Ectodermal cell (in vitro differentiated cells): ENCODE results near the gene KLHL25.

ENCODE experiments used
- H3K27ac ChIP-seq: 2 replicates; pipeline ENCODE4 v1.7.0; 2013; ENCODE audit warnings: mild to moderate bottlenecking, low read depth, low read length; ENCODE audit not compliant: insufficient read depth, poor library complexity, severe bottlenecking
- H3K27me3 ChIP-seq: 2 replicates; pipeline ENCODE4 v1.7.0; 2013; ENCODE audit warnings: mild to moderate bottlenecking, low read length; ENCODE audit not compliant: insufficient read depth, control insufficient read depth, poor library complexity, severe bottlenecking
- H3K36me3 ChIP-seq: one replicate; pipeline ENCODE4 v1.7.0; 2013; ENCODE audit warnings: low read length; ENCODE audit not compliant: control insufficient read depth, insufficient read depth
- H3K4me1 ChIP-seq: one replicate; pipeline ENCODE4 v1.7.0; 2013; ENCODE audit warnings: low read length; ENCODE audit not compliant: control insufficient read depth, insufficient read depth
- H3K4me3 ChIP-seq: 2 replicates; pipeline ENCODE4 v1.7.0; 2013; ENCODE audit warnings: low read depth, low read length, control low read depth; ENCODE audit not compliant: insufficient read depth
- H3K9me3 ChIP-seq: 2 replicates; pipeline ENCODE4 v1.7.0; 2013; ENCODE audit warnings: mild to moderate bottlenecking, low read length, moderate library complexity; ENCODE audit not compliant: control insufficient read depth
- WGBS, 2 experiments: methylation state at CpG; one replicate each; pipeline ENCODE4 v1.1.7; 2013; ENCODE audit warnings: missing lambda C conversion rate in 2 of 2; 5-methylcytosine and 5-hydroxymethylcytosine counted together

The KLHL25 gene

DNA sequence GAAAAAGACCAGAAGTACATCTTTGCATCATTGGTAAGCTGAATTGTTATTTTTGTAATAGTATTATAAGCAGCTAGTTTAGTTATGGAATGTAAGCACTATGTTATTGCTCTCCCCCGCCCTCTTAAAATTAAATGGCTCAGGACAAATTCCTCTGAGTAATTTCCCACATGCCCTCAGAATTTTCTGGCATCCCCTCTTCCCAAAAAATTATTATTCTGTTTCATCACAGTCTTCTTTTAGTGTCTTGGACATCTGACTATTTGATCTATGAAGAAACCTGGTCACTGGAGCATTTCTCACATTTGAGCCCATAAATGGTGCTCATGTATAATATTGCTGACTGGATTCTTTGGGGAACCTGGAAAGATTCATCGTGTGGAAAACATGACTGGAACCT, 68.3 kb downstream of the KLHL25 start:
- WGBS, 2 experiments: 92 to 100% methylated on average over 1 to 2 of the region's 2 CpGs
- Histone ChIP-seq H3K4me3 (no peak overlapping the region), H3K27ac (no peak overlapping the region), H3K4me1 (no peaks in the 10 kb centered on the region), H3K27me3 (no peaks in the 10 kb centered on the region), H3K9me3 (no peaks in the 10 kb centered on the region), H3K36me3 (peaks cover 41% of the 10 kb centered on the region)

DNA sequence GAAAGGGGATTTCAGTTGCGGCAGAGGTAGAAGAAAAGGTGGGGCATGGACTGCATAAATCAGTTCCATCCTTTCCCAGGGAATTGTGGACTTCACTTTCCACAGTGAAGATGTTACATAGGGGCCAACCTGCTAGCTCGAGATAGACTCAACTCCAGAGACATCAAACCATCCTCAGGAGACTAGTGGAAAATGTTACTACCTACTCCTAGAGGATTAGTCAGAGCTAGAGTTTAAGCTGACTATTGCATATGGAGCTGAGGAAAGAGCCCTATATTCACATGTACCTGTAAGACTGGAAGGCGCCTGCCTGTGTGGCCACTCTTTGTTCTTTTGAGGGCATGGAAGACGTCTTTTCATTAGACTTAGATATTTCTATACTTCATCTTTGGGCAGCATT, 69.2 kb downstream of the KLHL25 start:
- no peak overlapping the region for H3K27ac ChIP-seq
- 96 to 97% methylated on average over 4 of the region's 4 CpGs for WGBS, 2 experiments
- H3K36me3 ChIP-seq: peaks cover 37% of the 10 kb centered on the region
- no peaks in the 10 kb centered on the region for H3K4me1 ChIP-seq
- no peak overlapping the region for H3K4me3 ChIP-seq
- H3K27me3 ChIP-seq: no peaks in the 10 kb centered on the region
- no peaks in the 10 kb centered on the region for H3K9me3 ChIP-seq

DNA sequence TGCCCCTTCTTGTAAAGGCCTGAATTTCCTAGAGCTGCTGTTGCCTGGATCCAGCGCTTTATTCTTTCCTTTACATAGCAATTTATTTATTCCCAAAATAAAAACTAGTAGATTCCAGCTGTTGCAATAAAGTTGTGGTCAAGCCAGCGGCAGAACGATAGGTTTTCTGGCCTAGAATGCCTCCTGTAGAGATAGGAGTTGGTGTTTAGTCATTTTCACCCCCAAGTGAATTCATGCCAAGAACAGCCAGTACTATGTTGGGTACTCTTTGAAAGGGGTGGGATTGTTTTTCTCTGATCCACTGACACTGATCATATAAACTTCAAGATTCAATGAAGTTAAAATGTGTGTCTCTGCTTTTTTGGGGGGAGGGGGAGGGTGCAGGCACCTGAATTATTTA, 69.7 kb downstream of the KLHL25 start:
- Histone ChIP-seq H3K27ac (no peak overlapping the region), H3K36me3 (peaks cover 37% of the 10 kb centered on the region), H3K9me3 (no peaks in the 10 kb centered on the region), H3K4me1 (no peaks in the 10 kb centered on the region), H3K27me3 (no peaks in the 10 kb centered on the region), H3K4me3 (no peak overlapping the region)
- 94 to 95% methylated on average over 3 of the region's 3 CpGs for WGBS, 2 experiments

GRCh38 chr15:85723960-85724945, 70.5 kb downstream of the KLHL25 start:
- peaks cover 38% of the 10 kb centered on the region for H3K36me3 ChIP-seq

GRCh38 chr15:85722374-85723152, 72.2 kb downstream of the KLHL25 start:
- Histone ChIP-seq H3K36me3 (peaks cover 43% of the 10 kb centered on the region), H3K9me3 (no peaks in the 10 kb centered on the region), H3K27me3 (no peaks in the 10 kb centered on the region), H3K27ac (no peak overlapping the region), H3K4me3 (no peak overlapping the region), H3K4me1 (no peaks in the 10 kb centered on the region)
- WGBS, 2 experiments: 88 to 90% methylated on average over 1 of the region's 1 CpG

More at GRCh38 chr15:85723960-85724945, 70.5 kb downstream of the KLHL25 start:
- Histone ChIP-seq H3K4me1 (no peaks in the 10 kb centered on the region), H3K4me3 (no peak overlapping the region), H3K9me3 (no peaks in the 10 kb centered on the region), H3K27ac (no peak overlapping the region), H3K27me3 (no peaks in the 10 kb centered on the region)
- WGBS, 2 experiments: 73 to 84% methylated on average over 9 to 10 of the region's 10 CpGs

DNA sequence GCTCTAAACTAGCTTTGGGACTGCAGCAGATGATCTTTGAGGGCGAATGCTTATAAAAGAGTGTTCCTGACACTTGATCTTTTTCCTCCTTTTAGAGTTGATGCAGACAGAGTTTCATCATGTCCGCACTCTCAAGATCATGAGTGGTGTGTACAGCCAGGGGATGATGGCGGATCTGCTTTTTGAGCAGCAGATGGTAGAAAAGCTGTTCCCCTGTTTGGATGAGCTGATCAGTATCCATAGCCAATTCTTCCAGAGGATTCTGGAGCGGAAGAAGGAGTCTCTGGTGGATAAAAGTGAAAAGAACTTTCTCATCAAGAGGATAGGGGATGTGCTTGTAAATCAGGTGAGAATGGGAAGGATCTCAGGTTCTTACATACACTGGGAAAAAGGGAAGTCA, 75.7 kb downstream of the KLHL25 start:
- no peak overlapping the region for H3K27ac ChIP-seq
- H3K9me3 ChIP-seq: no peaks in the 10 kb centered on the region
- peaks cover 5% of the 10 kb centered on the region for H3K4me1 ChIP-seq
- 92 to 93% methylated on average over 4 of the region's 4 CpGs for whole genome bisulfite sequencing, 2 experiments
- no peaks in the 10 kb centered on the region for H3K27me3 ChIP-seq
- H3K4me3 ChIP-seq: no peak overlapping the region
- peaks cover 36% of the 10 kb centered on the region for H3K36me3 ChIP-seq

- H3K4me3 ChIP-seq: no peak overlapping the region
- WGBS, 2 experiments: 94 to 96% methylated on average over 12 of the region's 12 CpGs
- peaks cover 35% of the 10 kb centered on the region for H3K36me3 ChIP-seq
These were observed 76.3 kb downstream of the KLHL25 start for GRCh38 chr15:85718271-85718971.

GRCh38 chr15:85717212-85717611, 77.5 kb downstream of the KLHL25 start:
- 93 to 99% methylated on average over 2 of the region's 2 CpGs for WGBS, 2 experiments
- Histone ChIP-seq H3K27ac (no peak overlapping the region), H3K27me3 (no peaks in the 10 kb centered on the region), H3K4me3 (no peak overlapping the region), H3K4me1 (peaks cover 5% of the 10 kb centered on the region), H3K9me3 (no peaks in the 10 kb centered on the region), H3K36me3 (peaks cover 30% of the 10 kb centered on the region)

More at GRCh38 chr15:85718271-85718971, 76.3 kb downstream of the KLHL25 start:
- Histone ChIP-seq H3K27me3 (no peaks in the 10 kb centered on the region), H3K27ac (no peak overlapping the region), H3K9me3 (no peaks in the 10 kb centered on the region), H3K4me1 (peaks cover 5% of the 10 kb centered on the region)

DNA sequence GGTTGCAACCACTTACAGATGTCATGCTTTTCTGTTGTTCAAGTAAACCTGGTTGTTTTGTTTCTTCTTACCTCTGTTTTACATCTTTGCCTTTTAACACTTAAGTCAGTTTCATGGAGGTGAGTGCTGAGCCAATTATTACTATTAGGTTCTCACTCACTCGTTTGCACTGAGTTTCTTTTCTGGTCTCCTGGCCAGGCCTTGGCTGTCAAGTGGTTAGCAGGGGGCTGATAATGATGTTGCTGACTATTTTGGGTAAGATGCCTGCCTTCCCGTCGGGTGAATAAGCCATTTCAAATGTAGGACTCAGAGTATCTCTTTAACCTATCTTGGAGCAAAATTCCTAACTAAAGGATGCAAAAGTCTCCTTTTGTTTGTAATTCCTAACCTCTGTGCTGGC, 78.5 kb downstream of the KLHL25 start:
- Histone ChIP-seq H3K27me3 (no peaks in the 10 kb centered on the region), H3K36me3 (peaks cover 24% of the 10 kb centered on the region), H3K4me3 (no peak overlapping the region), H3K4me1 (peaks cover 5% of the 10 kb centered on the region), H3K9me3 (no peaks in the 10 kb centered on the region), H3K27ac (no peak overlapping the region)
- 66 to 91% methylated on average over 3 of the region's 3 CpGs for WGBS, 2 experiments
